Right lobe of liver (tissue), 6 donors: ENCODE data around the gene SLC13A4. TPM values are rescaled to one million over a fixed set of nuclear protein-coding genes. Genes with fewer than 3 reads are reported as not detected.
A peak's percentile ranks its signal among the peaks of the same experiment; 100 is the strongest.

Source experiments
- ATAC-seq, 4 donors: fragments of 200-7000 bp; cut with Tn5 transposase; one replicate each; pipeline ENCODE4 v1.9.1; 2020; ENCODE audit warnings: mild to moderate bottlenecking in 4 of 4, moderate library complexity in 4 of 4
- DNase-seq, 3 donors: peaks; one replicate each; pipeline ENCODE4 v3.0.0-alpha.2; 2020
- H3K27ac ChIP-seq, 3 donors: fragments of 200-600 bp; one replicate each; pipeline ENCODE4 v1.8.0; 2022
- H3K27me3 ChIP-seq, 2 donors: fragments of 200-600 bp; one replicate each; pipeline ENCODE4 v1.8.0; 2022
- H3K36me3 ChIP-seq, 4 donors: fragments of 200-600 bp; sonication (generic) in 1 of 4; one replicate each; pipeline versions ENCODE4 v1.5.1 to v1.8.0; 2017 to 2022; ENCODE audit warnings: control low read depth in 1 of 4
- H3K4me1 ChIP-seq, 4 donors: fragments of 200-600 bp; sonication (generic) in 1 of 4; one replicate each; pipeline versions ENCODE4 v1.5.1 to v1.8.0; 2017 to 2022; ENCODE audit warnings: control low read depth in 1 of 4
- H3K4me3 ChIP-seq, 3 donors: fragments of 200-600 bp; one replicate each; pipeline ENCODE4 v1.8.0; 2022
- H3K9me3 ChIP-seq, 4 donors: fragments of 200-600 bp; sonication (generic) in 1 of 4; one replicate each; pipeline versions ENCODE4 v1.5.1 to v1.8.0; 2017 to 2022; ENCODE audit warnings: control low read depth in 1 of 4
- POLR2A ChIP-seq: fragments of 450-650 bp; IDR thresholded peaks from one replicate; pipeline ENCODE4 v1.6.1; 2017; ENCODE audit warnings: antibody characterized with exemption, mild to moderate bottlenecking
- WGBS: methylation state at CpG from one replicate; pipeline ENCODE4 v1.1.6; 2018; ENCODE audit warnings: low coverage, low lambda C conversion rate; ENCODE audit not compliant: insufficient coverage; ENCODE audit errors: missing lambda C conversion rate; 5-methylcytosine and 5-hydroxymethylcytosine counted together
- intact Hi-C, 2 donors: fragments of 100-400 bp; cut with DNase I; formaldehyde crosslinking; loops; one replicate each; pipeline versions ENCODE4 v1.11.2 to v1.14.1; 2022
- total RNA-seq, 6 experiments: library from RNA; depleted of rRNA in 2 of 6; stranded (reverse); fragments of >200 nt in 2 of 6; fragmentation: NEBNext Ultra II Directional in 3 of 6; extraction: Animal tissue kit (Norgen Biotek cat#: 25700) in 3 of 6; gene quantifications; one replicate each; pipeline versions ENCODE4 v1.1.0 to v1.2.4, GENCODE V29; 2016 to 2023
- TF ChIP-seq, protein P1 (sequence below), 4 donors: fragments of 200-600 bp in 3 of 4; fragments of 450-650 bp in 1 of 4; IDR thresholded peaks; one replicate each; pipeline versions ENCODE4 v1.5.1 to v1.8.0; 2016 to 2022; ENCODE audit warnings: antibody characterized with exemption in 4 of 4, mild to moderate bottlenecking in 2 of 4
- donor health status: DM: no; HTN: yes; CAD: no.
- donor health status: DM: no; HTN: no; CAD: no.
- donor health status: DM: no; HTN: no; CAD: no.
- donor health status: DM: no; HTN: yes; CAD: no.
- donor health status: DM: no; HTN: yes; CAD: no.

SLC13A4 gene
- total RNA-seq, 6 experiments from 2014 or later = 0.09 to 0.25 (median 0.18) TPM; not detected in 2

DNA sequence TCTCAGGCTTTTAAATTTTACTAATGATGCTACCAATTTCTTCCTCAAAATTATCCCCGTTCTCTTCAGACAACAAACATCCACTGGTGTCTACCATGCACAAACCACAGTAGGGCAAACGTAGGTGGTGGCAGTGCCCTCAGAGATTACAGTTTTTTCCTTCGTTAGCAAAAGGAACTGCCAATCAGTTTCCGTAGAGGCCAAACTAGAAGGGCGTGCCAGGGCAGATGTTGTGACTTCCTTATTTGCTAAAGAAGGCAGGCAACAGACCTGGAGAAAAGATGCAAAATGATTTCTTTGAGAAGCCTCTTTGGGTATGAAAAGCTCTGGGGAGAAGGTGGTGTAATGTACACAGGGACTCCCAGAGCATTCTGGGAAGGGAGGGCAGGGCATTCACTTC lies 28.2 kb upstream of the SLC13A4 start:
- intact Hi-C loops = no loop called here
- DNase-seq (no peak), ATAC-seq (no peak)
- H3K27me3 ChIP-seq = no peaks in the 10 kb centered on the region
- no peaks in the 10 kb centered on the region for H3K4me1 ChIP-seq
- no peaks in the 10 kb centered on the region for H3K9me3 ChIP-seq
- H3K4me3 ChIP-seq = no peak overlapping the region
- H3K27ac ChIP-seq = no peak overlapping the region
- H3K36me3 ChIP-seq = no peaks in the 10 kb centered on the region
- 25% methylated on average over 5 of the region's 5 CpGs for WGBS
- TF ChIP-seq, protein P1, sequence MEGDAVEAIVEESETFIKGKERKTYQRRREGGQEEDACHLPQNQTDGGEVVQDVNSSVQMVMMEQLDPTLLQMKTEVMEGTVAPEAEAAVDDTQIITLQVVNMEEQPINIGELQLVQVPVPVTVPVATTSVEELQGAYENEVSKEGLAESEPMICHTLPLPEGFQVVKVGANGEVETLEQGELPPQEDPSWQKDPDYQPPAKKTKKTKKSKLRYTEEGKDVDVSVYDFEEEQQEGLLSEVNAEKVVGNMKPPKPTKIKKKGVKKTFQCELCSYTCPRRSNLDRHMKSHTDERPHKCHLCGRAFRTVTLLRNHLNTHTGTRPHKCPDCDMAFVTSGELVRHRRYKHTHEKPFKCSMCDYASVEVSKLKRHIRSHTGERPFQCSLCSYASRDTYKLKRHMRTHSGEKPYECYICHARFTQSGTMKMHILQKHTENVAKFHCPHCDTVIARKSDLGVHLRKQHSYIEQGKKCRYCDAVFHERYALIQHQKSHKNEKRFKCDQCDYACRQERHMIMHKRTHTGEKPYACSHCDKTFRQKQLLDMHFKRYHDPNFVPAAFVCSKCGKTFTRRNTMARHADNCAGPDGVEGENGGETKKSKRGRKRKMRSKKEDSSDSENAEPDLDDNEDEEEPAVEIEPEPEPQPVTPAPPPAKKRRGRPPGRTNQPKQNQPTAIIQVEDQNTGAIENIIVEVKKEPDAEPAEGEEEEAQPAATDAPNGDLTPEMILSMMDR (IDR thresholded peaks at IDR 0.05) = no peak
- TF ChIP-seq POLR2A = no peak

DNA sequence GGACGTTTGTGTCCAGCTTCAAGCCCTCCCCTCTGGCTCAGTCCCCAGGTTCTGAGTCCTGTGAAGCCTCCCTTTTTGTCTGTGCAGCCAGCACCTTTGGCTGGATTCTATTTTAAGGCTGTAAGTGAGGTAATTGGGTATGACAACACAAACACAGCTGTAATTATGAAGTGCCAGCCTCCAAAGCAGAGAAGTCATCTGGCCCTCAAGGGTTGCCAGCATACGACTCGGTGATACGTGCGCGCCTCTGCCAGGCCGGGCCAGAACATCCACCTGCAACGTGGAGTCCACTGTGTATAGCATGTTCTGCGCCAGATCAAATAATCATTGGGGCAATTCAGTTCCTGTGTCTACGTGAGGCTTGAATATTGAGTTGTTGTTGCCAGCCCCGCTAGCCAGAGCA lies 27.4 kb upstream of the SLC13A4 start:
- no peaks in the 10 kb centered on the region for H3K27me3 ChIP-seq
- H3K4me3 ChIP-seq = no peak overlapping the region
- no peak for TF ChIP-seq POLR2A
- TF ChIP-seq, protein P1 (IDR thresholded peaks at IDR 0.05) = no peak
- no peaks in the 10 kb centered on the region for H3K4me1 ChIP-seq
- 74% methylated on average over 3 of the region's 11 CpGs for WGBS
- DNase-seq = no peak
- no peaks in the 10 kb centered on the region for H3K9me3 ChIP-seq
- intact Hi-C loops = no loop called here
- H3K36me3 ChIP-seq = no peaks in the 10 kb centered on the region
- ATAC-seq = no peak
- no peak overlapping the region for H3K27ac ChIP-seq

DNA sequence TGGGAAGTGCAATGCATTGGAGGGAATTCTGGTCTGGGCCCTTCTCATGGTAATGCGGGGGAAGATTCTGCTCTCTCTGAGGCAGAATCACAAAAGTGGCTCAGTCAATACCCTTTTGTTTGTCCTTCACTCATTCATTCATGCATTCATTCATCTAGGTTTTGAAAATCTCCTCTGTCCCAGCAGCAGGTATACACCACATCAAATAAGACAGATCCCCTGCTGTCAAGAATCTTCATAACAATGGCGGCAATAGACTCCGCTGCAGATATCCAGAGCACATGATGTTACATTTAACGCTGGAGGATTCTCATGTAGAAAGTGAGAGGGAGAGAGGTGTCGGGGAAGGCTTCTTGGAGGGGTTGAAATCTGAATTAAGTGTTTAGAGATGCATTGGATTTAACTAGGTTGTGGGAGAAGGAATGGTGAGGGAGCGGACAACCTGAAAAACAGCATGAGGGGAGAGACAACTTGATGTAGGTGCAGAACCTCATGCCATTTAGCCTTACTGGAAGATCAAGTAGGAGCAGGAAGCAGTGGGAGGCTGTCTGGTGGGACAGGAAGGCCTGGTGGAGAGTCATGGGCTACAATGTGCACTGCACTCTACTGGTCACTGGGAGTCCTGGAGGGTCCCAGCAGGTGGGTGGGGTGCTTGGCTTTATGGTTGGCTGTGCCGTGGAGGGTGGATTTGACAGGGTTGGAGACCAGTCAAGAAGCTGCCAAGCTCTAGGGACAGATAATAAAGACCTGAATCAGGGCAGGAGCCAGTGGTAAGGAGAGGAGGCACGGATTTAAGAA lies 25.8 kb upstream of the SLC13A4 start:
- ATAC-seq = no peak
- intact Hi-C loops = no loop called here
- Histone ChIP-seq H3K4me3 (no peak overlapping the region), H3K9me3 (no peaks in the 10 kb centered on the region), H3K27me3 (no peaks in the 10 kb centered on the region), H3K27ac (no peak overlapping the region), H3K36me3 (no peaks in the 10 kb centered on the region), H3K4me1 (no peaks in the 10 kb centered on the region)
- WGBS = 75% methylated on average over 8 of the region's 8 CpGs
- TF ChIP-seq POLR2A = no peak
- TF ChIP-seq, protein P1 (IDR thresholded peaks at IDR 0.05) = no peak
- no peak for DNase-seq

DNA sequence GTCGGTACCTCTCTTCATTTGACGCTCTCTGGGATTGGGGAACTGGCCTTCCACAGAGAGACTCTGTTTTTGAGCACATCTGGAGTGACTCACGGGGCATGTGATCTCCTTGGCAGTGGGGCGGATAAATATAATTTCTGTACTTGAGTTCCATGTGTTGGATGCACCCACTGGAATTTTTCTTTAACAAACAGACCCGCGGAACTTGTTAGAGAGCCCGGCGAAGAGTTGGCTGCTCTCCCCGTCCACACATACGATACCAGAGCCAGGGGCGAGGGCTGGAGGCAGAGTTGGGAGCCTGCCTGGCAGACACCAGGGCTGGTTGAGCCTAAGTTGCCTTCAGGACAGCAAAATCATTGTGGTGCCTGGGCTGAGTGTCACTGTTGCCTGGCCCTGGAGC lies 20.8 kb upstream of the SLC13A4 start, which contains the start of gene FAM180A:
Gene FAM180A, minus strand, starts transcription at position 44 of the 400 bp plus-strand sequence. CDS start 233 bp downstream, outside the sequence.
- Histone ChIP-seq H3K9me3 (no peaks in the 10 kb centered on the region), H3K4me3 (peak within 1 kb of the TSS; percentile 3 to 32 (median 31)), H3K27me3 (no peaks in the 10 kb centered on the region), H3K27ac (peak within 1 kb of the TSS; percentile 18 to 28 (median 24)), H3K4me1 (no peaks in the 10 kb centered on the region), H3K36me3 (no peaks in the 10 kb centered on the region)
- ATAC-seq (peak in 2 of 4 donors; percentile 20 to 46), DNase-seq (no peak)
- TF ChIP-seq, protein P1 (IDR thresholded peaks at IDR 0.05) = no peak
- peak; percentile 33 for TF ChIP-seq POLR2A
- no CpG with 5 or more reads among the region's 11 CpGs for WGBS
- intact Hi-C loops = no loop called here
